Measurements from ENCODE around the gene ACAP3.

Gene ACAP3

GRCh38 chr1:1307923-1308755, at the start of gene ACAP3, which contains the start of gene PUSL1:
TSS of gene ACAP3 (minus strand) at chr1:1307930. CDS start at chr1:1307815, 115 bp downstream.
TSS of gene PUSL1 (plus strand) at chr1:1308597. CDS start at chr1:1308644, 47 bp downstream.
- peak; percentile 69 for DNase-seq

GRCh38 chr1:1356796-1357401, 49.2 kb upstream of the ACAP3 start:
- no peak for DNase-seq

DNA sequence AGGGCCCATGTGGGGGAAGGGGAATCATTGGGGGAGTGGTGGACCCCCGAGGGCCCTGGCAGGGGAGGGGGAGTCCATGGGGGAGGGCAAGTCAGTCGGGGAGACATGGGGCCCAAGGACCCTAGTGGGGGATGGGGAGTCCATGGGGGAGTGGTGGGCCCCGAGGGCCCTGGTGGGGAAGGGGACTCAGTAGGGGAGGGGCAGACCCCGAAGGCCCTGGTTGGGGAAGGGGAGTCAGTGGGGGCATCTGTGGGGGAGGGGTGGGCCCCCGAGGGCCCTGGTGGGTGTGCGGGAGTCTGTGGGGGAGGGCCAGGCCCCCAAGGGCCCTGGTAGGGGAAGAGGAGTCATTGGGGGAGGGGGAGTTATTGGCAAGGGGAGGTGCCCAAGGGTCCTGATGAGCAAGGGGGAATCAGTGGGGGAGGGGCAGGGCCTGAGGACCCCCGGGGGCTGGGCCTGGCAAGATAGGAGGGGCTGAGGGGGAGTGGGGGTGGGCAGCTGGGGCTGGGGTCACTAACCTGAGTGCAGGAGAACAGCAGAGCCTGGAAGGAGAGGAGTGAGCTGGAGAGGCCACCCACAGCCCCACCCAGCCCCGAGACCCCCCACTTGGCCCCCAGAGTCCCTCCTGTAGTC, 48.6 kb upstream of the ACAP3 start:
- DNase-seq, result no peak

GRCh38 chr1:1355416-1355815, 47.7 kb upstream of the ACAP3 start:
- DNase-seq, result no peak

DNA sequence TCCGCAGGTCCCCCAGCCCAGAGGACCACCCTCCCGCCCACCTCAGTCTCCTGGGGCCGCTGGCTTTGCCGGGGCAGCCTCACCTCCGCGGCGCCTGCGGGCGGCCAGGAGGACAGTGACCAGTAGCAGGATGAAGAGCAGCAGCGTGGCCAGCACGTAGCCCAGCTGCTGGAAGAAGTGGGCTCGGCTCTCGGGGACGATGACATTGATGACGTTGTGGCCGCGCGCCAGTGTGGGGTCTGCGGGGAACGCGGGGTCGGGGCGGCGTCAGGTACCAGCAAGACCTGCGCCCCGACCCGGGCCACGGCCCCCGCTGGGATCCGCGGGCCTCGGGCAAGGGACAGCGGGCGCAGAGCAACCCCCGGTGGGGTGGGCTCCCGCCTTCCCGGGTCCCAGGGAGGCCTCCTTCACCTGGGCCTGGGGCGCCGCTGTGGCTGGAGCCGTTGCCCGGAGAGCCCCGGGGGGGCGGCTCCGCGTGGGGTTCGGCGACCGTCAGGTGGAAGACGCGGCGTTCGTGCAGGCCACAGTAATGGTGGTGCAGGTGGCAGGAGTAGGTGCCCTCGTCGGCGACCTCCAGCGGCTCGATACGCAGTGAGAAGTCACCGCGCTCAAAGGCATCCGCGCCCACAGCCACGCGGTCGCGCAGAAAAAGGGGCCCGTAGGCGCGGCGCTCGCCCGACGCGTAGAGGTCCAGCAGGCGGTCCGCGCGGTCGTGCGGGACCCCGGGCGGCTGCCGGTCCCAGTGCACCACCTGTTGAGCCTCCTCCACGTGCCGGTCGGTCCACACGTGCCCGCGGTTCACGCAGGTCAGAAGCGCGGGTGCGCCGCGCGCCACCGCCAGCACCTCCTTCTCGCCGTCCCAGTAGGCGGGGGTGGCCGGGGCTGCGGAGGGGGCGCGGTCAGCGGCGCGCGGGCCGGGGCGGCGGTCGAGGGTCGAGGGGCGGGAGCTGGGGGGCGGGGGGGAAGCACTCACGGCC, 46.8 kb upstream of the ACAP3 start:
- DNase-seq, result no peak

- DNase-seq, result no peak
Measured at GRCh38 chr1:1353389-1354151, 45.8 kb upstream of the ACAP3 start.

DNA sequence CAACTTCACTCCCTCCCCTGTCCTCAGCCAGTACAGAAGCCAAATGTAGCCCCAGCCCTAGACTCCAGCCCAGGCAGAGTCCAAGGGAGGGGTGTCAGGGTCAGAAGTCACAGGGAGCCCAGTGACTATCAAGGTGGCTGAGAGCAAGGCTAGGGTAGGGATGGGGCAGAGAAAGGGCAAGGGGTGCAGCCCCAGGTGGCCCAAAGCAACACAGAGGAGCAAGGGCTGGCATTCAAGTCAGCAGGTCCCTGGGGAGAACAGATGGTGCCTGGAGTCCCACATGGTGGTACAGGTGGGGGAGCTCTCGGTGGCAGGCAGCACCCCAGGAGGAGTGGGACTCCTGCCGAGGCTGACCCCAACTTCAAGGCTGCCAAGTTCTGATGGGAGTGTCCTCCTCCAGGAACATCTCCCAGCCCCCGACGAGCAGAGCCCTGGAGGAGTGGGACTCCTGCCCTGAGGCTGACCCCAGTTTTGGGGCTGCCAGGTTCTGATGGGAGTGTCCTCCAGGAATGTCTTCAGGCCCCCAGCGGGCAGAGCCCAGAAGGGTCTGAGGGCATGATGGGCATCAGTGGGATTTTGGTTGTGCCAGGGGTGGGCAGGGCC, 45.2 kb upstream of the ACAP3 start:
- DNase-seq, result no peak

DNA sequence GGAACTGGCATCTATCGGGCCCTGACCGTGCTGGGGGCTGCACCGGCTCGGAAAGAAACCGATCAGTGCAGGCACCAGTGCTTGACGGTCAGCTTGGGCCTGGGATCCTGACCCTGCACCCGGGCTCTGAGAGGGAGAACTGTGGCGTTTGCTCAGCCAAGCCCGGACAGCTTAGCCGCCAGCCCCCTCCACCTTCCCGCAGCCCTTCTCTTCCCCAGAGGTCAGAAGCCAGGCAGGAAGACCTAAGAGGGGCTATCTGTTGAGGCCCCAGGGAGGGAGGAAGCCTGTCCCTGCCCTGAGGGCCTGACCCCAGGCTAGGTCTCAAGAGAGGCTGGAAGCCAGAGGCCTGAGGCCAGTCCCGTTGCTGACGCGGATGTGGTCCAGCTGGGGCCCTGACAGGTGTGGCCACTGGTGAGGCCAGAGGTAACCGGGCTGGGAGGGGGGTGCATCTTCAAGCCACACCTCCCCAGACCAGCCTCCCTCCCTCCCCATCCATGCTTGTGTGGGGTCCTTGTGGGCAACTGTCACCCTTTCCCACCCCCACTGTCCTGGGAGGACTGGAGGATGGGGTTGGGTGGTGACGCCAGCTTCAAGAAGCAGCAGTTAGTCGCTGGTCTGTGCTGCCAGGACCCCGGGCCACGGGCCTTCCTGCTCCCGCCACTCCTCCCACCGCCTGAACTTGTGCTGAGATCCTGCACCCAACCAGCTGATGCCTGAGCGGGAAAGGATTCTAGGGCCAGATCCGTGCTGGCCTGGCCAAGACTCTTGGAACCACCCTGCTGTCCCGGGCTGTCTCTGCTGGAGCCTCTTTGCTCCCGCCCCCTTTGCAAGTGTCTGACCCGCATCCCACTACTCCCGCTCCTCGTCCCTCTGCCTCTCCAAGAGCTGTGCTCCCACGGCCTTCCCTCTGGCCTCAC, 44.0 kb upstream of the ACAP3 start:
- DNase-seq, result no peak

DNA sequence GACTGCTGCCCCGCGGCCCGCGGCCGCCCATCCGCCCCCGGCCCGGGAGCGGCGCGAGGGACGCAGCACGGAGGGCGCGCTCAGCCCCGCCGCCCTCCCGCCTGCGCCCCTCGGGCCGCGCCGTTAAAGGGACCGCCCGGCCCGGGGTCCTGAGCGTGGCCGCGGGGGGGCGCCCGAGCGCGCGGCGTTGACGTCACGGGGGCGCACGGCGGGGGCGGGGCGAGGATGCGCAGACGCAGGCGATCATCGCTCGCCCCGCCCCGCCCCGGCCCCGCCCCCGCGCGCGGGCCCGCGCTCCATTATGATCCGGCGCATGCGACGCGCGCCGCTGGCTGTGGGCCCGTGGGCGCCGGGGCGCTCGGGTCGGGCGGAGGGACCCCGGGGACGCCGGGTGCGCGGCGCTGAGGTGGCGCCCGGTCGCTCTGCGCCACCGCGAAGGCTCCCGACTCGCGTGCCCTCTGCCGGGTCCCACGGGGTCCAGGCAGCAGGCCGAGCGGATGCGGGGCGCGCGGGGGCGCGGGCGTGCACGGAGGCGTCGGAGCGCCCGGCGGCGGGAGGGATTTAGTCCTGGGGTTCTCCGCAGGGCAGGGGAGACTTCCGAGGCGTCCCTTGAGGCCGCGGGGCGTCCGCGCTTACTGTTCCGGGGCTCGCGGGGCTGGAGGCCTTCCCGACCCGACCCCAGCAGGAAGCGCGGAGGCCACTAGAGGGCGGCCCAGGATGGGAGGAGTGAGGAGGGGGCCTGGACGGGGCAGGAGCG, 41.7 kb upstream of the ACAP3 start, which contains the start of gene DVL1:
Gene DVL1 (minus strand): TSS at position 163 of the 757 bp plus-strand sequence. CDS start 353 bp downstream, outside the sequence.
- DNase-seq, result no peak

GRCh38 chr1:1348420-1349255, 40.9 kb upstream of the ACAP3 start:
- no peak for DNase-seq

GRCh38 chr1:1347663-1348419, 40.1 kb upstream of the ACAP3 start:
- DNase-seq, result no peak

DNA sequence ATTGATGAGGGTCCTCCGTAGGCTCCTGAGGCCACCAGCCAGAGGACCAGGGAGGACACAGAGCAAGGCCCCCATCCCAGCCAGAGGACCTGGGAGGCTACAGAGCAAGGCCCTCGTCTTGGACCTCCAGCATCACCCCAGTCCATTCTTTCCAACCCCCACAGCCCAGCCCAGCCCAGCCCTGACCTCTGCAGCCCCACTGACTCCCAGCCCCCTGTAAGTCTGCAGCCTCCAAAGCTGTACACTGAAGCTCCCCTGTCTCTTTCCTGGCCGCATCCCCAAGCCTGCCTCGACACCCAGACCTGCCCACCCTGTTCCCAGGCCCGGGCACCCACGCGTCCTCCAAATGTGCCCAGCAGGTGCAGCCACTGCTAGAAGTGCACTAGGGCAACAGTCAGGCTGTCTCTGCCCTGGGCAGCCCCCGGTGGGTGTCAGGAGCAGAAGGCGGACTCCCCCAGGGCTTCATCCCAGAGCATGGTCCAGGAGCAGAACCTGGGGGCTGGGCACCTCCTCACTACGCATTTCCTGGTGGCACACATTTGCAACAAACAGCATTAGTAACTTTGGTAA, 39.4 kb upstream of the ACAP3 start:
- no peak for DNase-seq

DNA sequence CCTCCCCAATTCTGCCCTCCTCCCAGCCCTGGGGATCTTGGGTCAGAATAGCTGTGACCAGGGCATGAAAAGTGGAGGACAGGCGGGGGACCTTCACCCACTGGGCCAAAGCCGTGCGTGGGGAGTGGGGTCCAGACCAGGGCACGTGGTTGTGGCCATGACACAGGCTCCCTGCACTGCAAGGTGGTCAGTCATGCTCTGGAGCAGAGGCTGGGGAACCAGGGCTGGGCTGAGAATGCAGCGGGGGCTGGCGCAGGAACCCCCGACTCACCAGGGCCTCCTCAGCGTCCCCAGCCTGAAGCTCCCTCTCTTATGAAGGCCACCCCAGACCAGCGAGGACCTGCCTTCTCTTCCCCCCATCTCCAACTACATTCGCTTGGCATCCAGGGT, 38.8 kb upstream of the ACAP3 start:
- DNase-seq, result no peak

DNA sequence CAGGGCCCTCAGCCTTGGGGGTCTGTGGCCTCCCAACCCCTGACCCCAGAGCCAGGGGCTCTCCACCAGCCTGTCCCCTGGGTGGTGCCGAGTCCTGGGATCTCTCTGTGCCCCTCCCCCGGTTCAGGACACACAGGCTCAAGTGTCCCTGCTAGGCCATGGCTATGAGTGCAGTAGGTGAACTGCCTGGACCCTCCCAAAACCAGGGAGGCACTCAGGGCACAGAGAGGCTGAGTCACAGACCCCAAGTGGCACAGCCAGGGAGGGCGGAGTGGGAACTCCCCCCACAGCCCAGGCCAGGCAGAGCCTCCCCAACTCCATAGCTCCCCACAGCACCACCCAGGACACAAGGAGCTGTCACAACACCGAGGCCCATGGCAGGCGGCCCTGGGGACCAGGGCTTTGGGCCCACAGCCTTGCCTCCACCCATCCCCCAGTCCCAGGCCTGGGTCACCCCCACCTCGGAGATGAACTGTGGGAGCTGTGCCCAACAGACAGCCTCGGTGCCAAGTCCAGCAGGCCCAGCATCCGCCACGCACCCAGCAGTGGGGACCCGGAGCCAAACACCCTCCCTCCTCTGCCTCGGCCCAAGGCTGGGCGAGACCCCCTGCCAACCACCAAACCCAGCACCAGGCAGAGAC, 38.2 kb upstream of the ACAP3 start:
- DNase-seq, result no peak

GRCh38 chr1:1345384-1345783, 37.7 kb upstream of the ACAP3 start:
- DNase-seq, result no peak

DNA sequence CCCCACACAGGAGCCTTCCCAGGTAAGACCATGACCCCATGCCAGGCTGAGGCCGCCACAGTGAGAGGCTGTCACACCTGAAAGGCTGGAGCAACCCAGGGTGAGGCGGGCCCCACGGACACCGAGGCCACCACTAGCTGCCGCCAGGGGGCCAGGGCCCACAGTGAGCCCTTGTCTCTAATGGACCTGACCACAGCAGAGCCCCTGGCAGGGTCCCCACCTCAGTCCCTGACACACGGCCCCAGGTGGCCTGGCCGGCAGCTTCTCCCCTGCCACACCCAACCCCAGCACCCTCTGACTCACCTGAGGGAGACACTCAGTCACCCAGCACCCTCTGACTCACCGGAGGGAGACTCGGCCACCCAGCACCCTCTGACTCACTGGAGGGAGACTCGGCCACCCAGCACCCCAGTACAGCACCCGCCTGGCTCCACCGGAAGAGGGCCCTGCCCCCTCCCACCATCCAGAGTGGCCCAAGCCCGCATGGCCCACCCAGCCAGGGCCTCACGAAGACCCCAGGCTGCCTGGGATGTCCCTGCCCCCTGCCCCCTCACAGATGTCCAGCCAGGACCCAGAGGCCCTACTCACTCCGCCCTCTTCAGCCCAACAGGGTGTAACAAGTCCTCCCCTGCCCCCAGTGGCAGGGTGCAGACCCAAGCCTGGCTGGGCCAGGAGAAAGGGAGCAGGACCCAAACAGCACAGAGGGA, 37.1 kb upstream of the ACAP3 start:
- no peak for DNase-seq
